Subcutaneous abdominal adipose tissue (tissue), 5 donors: ENCODE data around the gene REV1.
"Not testable (repeated sequence)": the region's sequence is repeated elsewhere in the genome, so short reads cannot be mapped to it uniquely, and the experiment has no call there.

Experiments used
- H3K27ac ChIP-seq: one replicate; pipeline ENCODE4 v1.7.0; 2013; ENCODE audit warnings: low read depth, mild to moderate bottlenecking, inconsistent platforms, low read length, moderate library complexity
- H3K27me3 ChIP-seq, 5 donors: one replicate each; pipeline ENCODE4 v1.7.0; 2013; ENCODE audit warnings: low read length in 5 of 5, inconsistent platforms in 1 of 5; ENCODE audit not compliant: control insufficient read depth in 5 of 5, insufficient read depth in 4 of 5
- H3K36me3 ChIP-seq, 5 donors: one replicate each; pipeline ENCODE4 v1.7.0; 2013; ENCODE audit warnings: low read length in 5 of 5; ENCODE audit not compliant: control insufficient read depth in 5 of 5, insufficient read depth in 5 of 5
- H3K4me1 ChIP-seq, 5 donors: one replicate each; pipeline ENCODE4 v1.7.0; 2013; ENCODE audit warnings: low read length in 5 of 5, mild to moderate bottlenecking in 3 of 5, moderate library complexity in 1 of 5; ENCODE audit not compliant: control insufficient read depth in 5 of 5, insufficient read depth in 5 of 5
- H3K4me3 ChIP-seq, 5 donors: one replicate each; pipeline ENCODE4 v1.7.0; 2013; ENCODE audit warnings: low read length in 5 of 5, low read depth in 1 of 5
- H3K9ac ChIP-seq, 5 donors: one replicate each; pipeline ENCODE4 v1.7.0; 2013; ENCODE audit warnings: low read length in 5 of 5, mild to moderate bottlenecking in 4 of 5, moderate library complexity in 3 of 5
- H3K9me3 ChIP-seq, 5 donors: one replicate each; pipeline ENCODE4 v1.7.0; 2013; ENCODE audit warnings: low read length in 5 of 5; ENCODE audit not compliant: control insufficient read depth in 5 of 5
- donor health status: healthy.
- donor health status: healthy.
- donor health status: healthy.
- donor health status: healthy.
- donor health status: healthy.

The REV1 gene

GRCh38 chr2:99476629-99477028, 13.2 kb downstream of the REV1 start:
- Histone ChIP-seq H3K4me1 (peaks cover 5 to 39% (median 30%) of the 10 kb centered on the region in 5 donors), H3K27me3 (no peaks in the 10 kb centered on the region), H3K9ac (no peak overlapping the region), H3K4me3 (no peak overlapping the region), H3K9me3 (no peaks in the 10 kb centered on the region), H3K36me3 (no peaks in the 10 kb centered on the region), H3K27ac (no peak overlapping the region)

- H3K27ac ChIP-seq, H3K9me3 ChIP-seq: not testable (repeated sequence)
- H3K4me1 ChIP-seq = peaks cover 5 to 44% (median 31%) of the 10 kb centered on the region in 5 donors
Measured at GRCh38 chr2:99475095-99475494, 14.7 kb downstream of the REV1 start.

GRCh38 chr2:99473518-99474083, 16.2 kb downstream of the REV1 start:
- Histone ChIP-seq H3K36me3 (no peaks in the 10 kb centered on the region), H3K4me3 (no peak overlapping the region), H3K27ac (no peak overlapping the region), H3K27me3 (no peaks in the 10 kb centered on the region), H3K9me3 (no peaks in the 10 kb centered on the region), H3K4me1 (peaks cover 4 to 37% (median 27%) of the 10 kb centered on the region in 5 donors), H3K9ac (no peak overlapping the region)

More at GRCh38 chr2:99475095-99475494, 14.7 kb downstream of the REV1 start:
- not testable (repeated sequence) for H3K9ac ChIP-seq, H3K4me3 ChIP-seq, H3K27me3 ChIP-seq, H3K36me3 ChIP-seq

GRCh38 chr2:99472600-99472960, 17.2 kb downstream of the REV1 start:
- Histone ChIP-seq H3K4me1 (peaks cover 3 to 30% (median 19%) of the 10 kb centered on the region in 5 donors), H3K27me3 (no peaks in the 10 kb centered on the region), H3K36me3 (no peaks in the 10 kb centered on the region), H3K9me3 (no peaks in the 10 kb centered on the region), H3K4me3 (no peak overlapping the region), H3K9ac (no peak overlapping the region), H3K27ac (no peak overlapping the region)

- no peaks in the 10 kb centered on the region for H3K36me3 ChIP-seq
- no peaks in the 10 kb centered on the region for H3K9me3 ChIP-seq
- no peak overlapping the region for H3K9ac ChIP-seq
- H3K27ac ChIP-seq = no peak overlapping the region
- peaks cover 1 to 33% (median 19%) of the 10 kb centered on the region in 5 donors for H3K4me1 ChIP-seq
- no peaks in the 10 kb centered on the region for H3K27me3 ChIP-seq
- H3K4me3 ChIP-seq = no peak overlapping the region
Measured at GRCh38 chr2:99471654-99472599, 17.9 kb downstream of the REV1 start.

- Histone ChIP-seq H3K4me3 (no peak overlapping the region), H3K27me3 (no peaks in the 10 kb centered on the region), H3K27ac (no peak overlapping the region), H3K9ac (no peak overlapping the region), H3K36me3 (no peaks in the 10 kb centered on the region), H3K9me3 (no peaks in the 10 kb centered on the region), H3K4me1 (peaks cover 0 to 27% (median 14%) of the 10 kb centered on the region in 5 donors)
Measured at GRCh38 chr2:99470957-99471356, 18.9 kb downstream of the REV1 start.

- H3K4me3 ChIP-seq, H3K36me3 ChIP-seq, H3K9ac ChIP-seq, H3K9me3 ChIP-seq, H3K27ac ChIP-seq, H3K27me3 ChIP-seq: not testable (repeated sequence)
- peaks cover 0 to 22% (median 11%) of the 10 kb centered on the region in 5 donors for H3K4me1 ChIP-seq
Measured at GRCh38 chr2:99470459-99470858, 19.4 kb downstream of the REV1 start.

GRCh38 chr2:99469394-99469793, 20.4 kb downstream of the REV1 start:
- Histone ChIP-seq H3K9me3 (no peaks in the 10 kb centered on the region), H3K9ac (no peak overlapping the region), H3K4me1 (peaks cover 0 to 14% (median 2%) of the 10 kb centered on the region in 5 donors), H3K4me3 (no peak overlapping the region), H3K36me3 (no peaks in the 10 kb centered on the region), H3K27me3 (no peaks in the 10 kb centered on the region), H3K27ac (no peak overlapping the region)

- H3K36me3 ChIP-seq = no peaks in the 10 kb centered on the region
- H3K27me3 ChIP-seq = no peaks in the 10 kb centered on the region
- H3K4me3 ChIP-seq = no peak overlapping the region
- H3K9ac ChIP-seq = no peak overlapping the region
- H3K4me1 ChIP-seq = peaks cover 0 to 14% (median 2%) of the 10 kb centered on the region in 5 donors
- no peaks in the 10 kb centered on the region for H3K9me3 ChIP-seq
- H3K27ac ChIP-seq = no peak overlapping the region
Measured at GRCh38 chr2:99468155-99468554, 21.7 kb downstream of the REV1 start.

- no peaks in the 10 kb centered on the region for H3K9me3 ChIP-seq
- H3K4me1 ChIP-seq = peaks cover 0 to 14% (median 2%) of the 10 kb centered on the region in 5 donors
- no peak overlapping the region for H3K4me3 ChIP-seq
- H3K27ac ChIP-seq = no peak overlapping the region
- H3K36me3 ChIP-seq = peaks cover 0 to under 1% (median 0%) of the 10 kb centered on the region in 5 donors
- no peak overlapping the region for H3K9ac ChIP-seq
- no peaks in the 10 kb centered on the region for H3K27me3 ChIP-seq
Measured at GRCh38 chr2:99467390-99467789, 22.4 kb downstream of the REV1 start.
